NCI-H69 (cell line): ENCODE results near the gene IGF2BP1.
A peak's percentile ranks its signal among the peaks of the same experiment; 100 is the strongest.
"Not testable (repeated sequence)": the region's sequence is repeated elsewhere in the genome, so short reads cannot be mapped to it uniquely, and the experiment has no call there.

Source experiments
- DNase-seq: peaks from one replicate; lab custom pipeline; 2025; lab: John Stamatoyannopoulos, UW

The IGF2BP1 gene

DNA sequence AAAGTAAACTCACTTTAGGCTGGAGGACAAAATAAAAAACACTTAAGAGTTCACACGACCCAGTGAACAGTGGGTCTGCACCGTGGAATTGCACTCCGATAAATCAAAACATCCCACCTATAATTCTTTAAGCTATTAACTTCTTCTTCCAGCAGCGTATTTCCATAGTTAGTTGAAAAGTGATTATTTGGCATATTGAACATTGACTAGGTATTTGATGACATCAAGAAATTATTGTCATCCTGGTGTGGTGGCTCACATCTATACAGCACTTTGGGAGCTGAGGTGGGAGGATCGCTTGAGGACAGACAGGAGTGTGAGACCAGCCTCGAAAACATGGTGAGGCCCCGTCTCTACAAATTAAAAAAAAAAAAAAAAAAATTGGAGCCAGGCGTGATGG lies 23.4 kb downstream of the IGF2BP1 start:
- DNase-seq = no peak

- DNase-seq = no peak
Observed at GRCh38 chr17:49021095-49021767, 24.0 kb downstream of the IGF2BP1 start.

- no peak for DNase-seq
Observed at GRCh38 chr17:49021768-49022103, 24.6 kb downstream of the IGF2BP1 start.

DNA sequence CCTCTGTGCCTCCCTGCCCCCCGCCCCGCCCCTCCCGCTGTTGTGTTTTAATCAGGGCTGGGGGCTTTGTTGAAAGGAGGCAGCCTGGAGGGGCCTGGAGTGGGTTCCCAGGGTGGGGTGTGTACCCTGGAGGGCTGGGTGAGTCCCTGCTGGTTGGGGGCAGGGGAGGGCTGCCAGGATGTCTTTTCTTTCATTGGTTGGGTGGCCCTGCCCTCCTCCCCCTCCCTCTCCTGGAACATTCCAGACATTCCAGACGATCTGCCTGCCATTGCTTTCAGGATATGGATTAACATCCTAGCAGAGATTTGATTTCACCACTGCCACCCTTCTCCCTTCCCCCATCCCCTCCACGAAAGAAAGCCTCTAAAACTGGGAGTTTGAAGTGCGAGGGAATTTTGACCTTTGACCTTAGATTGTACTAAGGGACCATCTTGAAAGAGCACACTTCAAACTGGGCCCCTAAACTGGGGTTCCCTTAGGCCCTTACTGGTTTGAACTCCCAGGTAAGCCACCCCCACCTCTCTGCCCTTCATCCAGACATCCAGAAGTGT lies 25.3 kb downstream of the IGF2BP1 start:
- DNase-seq = no peak

DNA sequence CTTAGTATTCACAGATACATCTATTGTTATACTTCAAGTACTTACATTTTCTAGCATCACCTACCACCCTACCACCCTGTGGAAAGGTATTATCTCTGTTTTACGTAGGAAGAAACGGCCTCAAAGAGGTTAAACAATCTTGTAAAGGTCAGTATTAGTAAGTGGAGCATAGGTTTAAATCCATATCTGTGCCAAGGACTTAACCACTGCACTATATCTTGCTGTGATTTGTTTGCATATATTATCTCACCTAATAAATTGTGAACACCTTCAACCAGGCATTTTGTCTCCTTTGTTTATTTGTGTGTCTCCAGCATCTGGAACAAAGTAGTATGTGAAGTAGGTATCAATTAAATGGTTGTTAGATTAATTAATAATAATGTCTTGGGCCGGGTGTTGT lies 27.3 kb downstream of the IGF2BP1 start:
- DNase-seq = no peak

GRCh38 chr17:49026447-49026846 lies 29.3 kb downstream of the IGF2BP1 start:
- DNase-seq = not testable (repeated sequence)

GRCh38 chr17:49028271-49028670 lies 31.1 kb downstream of the IGF2BP1 start:
- no peak for DNase-seq

GRCh38 chr17:49029801-49030200 lies 32.6 kb downstream of the IGF2BP1 start:
- DNase-seq = no peak

DNA sequence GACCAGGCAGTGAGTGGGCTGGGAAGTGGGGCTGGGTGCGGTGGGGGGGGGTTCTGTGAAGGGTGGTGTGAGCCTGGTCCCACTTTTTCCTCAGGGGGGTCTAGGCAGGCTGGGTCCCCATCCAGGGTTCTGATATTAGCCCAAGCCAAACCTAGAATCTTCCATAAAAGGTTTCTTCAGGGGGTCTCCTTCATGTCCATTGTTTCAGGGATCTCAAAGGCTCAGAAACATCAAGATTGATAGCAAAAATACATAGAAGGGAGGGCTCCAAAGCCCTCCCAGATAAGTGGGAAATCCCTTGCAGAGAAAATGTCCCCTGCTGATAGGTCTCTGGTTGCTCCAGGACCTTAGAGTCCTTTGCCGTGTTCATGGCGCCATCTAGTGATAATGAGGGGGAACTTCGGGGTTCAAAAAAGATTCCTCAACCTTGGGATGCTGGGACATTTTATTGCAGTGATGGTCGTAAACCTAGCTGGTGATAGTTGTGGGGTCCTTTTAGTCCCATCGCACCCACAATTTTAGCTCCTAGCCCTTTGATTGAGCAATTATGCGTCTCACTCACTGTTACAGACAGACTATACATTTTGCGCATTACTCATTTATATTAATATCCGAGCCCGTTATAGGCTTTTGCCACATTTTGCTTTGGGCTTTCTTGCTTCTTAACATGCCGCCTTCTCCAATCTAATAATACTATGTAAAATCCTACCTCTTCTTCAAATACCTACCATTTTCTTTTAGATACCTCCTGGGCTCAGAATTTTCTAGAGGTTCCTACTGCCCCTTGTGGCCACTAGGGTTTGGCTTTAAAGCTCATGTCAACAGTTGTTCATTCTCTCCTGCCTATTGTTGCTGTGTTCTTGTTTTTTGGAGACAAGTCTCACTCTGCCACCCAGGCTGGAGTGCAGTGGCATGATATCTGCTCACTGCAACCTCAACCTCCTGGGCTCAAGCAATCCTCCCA lies 35.1 kb downstream of the IGF2BP1 start:
- DNase-seq = peak; percentile 81

DNA sequence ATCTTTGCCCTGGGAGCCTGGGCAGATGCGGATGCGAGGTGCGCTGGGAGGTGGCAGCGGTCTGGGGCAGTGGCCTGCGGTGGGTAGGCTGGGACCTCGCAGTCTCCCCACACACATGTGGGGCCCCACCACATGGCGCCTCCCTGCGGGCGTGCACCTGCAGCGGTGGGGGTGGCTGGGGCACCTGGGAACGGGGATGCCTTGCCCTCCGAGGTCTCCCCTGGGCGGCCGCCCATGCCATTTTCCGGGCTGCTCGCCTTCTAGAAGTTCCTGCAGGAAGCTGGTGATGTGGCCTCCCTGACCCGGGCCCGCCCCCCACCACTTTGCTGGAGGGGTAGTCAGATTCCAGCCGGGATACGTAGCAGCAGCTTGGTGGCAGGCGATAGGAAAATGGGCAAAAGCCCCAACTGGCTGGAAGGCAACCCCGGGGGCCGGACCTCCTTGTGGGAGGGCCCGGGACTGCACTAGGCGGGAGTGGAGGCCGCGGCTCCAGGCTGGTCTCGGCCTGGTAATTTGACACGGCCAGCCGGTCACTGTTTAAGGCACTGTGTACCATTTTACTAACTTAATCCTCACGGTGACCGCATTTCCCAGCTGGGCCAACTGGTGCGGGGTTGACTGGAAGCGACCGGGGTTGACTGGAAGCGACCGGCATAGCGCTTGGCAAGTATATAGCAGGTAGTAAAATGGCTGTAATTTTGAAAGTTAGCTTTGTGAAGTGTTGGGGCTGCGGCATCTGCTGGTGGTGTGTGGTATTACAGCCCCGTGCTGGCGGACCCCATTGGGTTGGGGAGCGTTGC lies 38.5 kb downstream of the IGF2BP1 start:
- DNase-seq = peak; percentile 72

DNA sequence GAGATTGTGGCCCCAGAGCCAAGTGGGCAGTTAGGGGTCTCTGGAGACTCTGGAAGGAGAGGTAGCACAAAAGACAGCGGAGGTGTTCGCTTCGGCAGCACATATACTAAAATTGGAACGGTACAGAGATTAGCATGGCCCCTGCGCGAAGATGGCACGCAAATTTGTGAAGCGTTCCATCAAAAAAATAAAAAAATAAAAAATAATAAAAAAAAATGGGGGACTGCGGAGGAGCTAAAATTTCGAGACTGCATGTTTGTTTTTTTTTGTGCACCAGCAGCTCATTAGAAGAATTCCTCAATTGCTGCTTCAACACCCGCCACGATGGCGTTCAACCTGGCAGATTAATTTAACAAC lies 39.1 kb downstream of the IGF2BP1 start:
- DNase-seq = no peak

DNA sequence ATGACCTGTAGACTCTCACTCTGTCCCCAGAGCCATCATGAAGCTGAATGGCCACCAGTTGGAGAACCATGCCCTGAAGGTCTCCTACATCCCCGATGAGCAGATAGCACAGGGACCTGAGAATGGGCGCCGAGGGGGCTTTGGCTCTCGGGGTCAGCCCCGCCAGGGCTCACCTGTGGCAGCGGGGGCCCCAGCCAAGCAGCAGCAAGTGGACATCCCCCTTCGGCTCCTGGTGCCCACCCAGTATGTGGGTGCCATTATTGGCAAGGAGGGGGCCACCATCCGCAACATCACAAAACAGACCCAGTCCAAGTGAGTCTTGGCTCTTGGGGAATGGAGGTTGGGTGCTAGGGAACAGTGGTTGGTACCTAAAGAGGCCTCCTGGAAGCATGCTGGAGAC lies 41.0 kb downstream of the IGF2BP1 start:
- DNase-seq = no peak

GRCh38 chr17:49038544-49038943 lies 41.4 kb downstream of the IGF2BP1 start:
- no peak for DNase-seq

- DNase-seq = not testable (repeated sequence)
Observed at GRCh38 chr17:49039518-49039917, 42.3 kb downstream of the IGF2BP1 start.

GRCh38 chr17:49041527-49041926 lies 44.3 kb downstream of the IGF2BP1 start:
- no peak for DNase-seq

DNA sequence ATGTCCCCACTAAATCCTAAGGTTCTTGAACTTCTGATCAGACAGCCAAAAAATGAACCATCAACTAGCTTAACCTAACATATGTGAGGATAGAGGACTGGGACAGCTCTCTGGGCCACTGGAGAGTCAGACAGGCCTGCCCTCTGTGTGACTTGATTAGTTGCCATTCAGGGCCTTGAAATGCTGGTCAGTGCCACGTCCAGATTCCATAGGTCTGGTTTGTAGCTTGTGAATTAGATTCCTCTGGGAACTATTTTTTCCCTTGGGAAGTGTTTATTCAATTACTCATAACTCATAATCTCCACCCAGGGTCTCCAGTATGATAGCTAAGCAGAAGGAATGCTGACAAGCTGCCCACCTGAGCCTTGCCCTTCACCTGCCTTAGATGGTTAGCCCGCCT lies 48.2 kb downstream of the IGF2BP1 start:
- DNase-seq = no peak

GRCh38 chr17:49046912-49047311 lies 49.7 kb downstream of the IGF2BP1 start:
- no peak for DNase-seq

- DNase-seq = no peak
Observed at GRCh38 chr17:49049265-49049664, 52.1 kb downstream of the IGF2BP1 start.

GRCh38 chr17:49050611-49051010 lies 53.4 kb downstream of the IGF2BP1 start:
- no peak for DNase-seq

- no peak for DNase-seq
Observed at GRCh38 chr17:49051269-49051668, 54.1 kb downstream of the IGF2BP1 start.

GRCh38 chr17:49053171-49053829 lies 56.1 kb downstream of the IGF2BP1 start:
- no peak for DNase-seq
